GM21447 (cell line): ENCODE measurements around the gene KRTAP27-1.

Experiments
- ATAC-seq: cut with Tn5 transposase; IDR thresholded peaks from one replicate; pipeline ENCODE4 v1.9.1; 2021; ENCODE audit not compliant: unreplicated experiment

KRTAP27-1 gene

GRCh38 chr21:30337276-30337744 lies at the start of gene KRTAP27-1:
Gene KRTAP27-1, minus strand, starts transcription at chr21:30337694. Its CDS starts 26 bp downstream, at chr21:30337668.
- ATAC-seq: no peak

- ATAC-seq: no peak
Measured at GRCh38 chr21:30382201-30382600, 44.7 kb upstream of the KRTAP27-1 start.

- no peak for ATAC-seq
Measured at GRCh38 chr21:30372139-30372770, 34.8 kb upstream of the KRTAP27-1 start, which contains the start of gene KRTAP13-2. Gene KRTAP13-2, minus strand, starts transcription at chr21:30372271. Its CDS starts 58 bp downstream, at chr21:30372213.

GRCh38 chr21:30355906-30356305 lies 18.4 kb upstream of the KRTAP27-1 start:
- no peak for ATAC-seq

- no peak for ATAC-seq
Measured at GRCh38 chr21:30354308-30355005, 17.0 kb upstream of the KRTAP27-1 start.

- ATAC-seq: no peak
Measured at GRCh38 chr21:30351534-30351933, 14.0 kb upstream of the KRTAP27-1 start.

- ATAC-seq: no peak
Measured at GRCh38 chr21:30349572-30349971, 12.1 kb upstream of the KRTAP27-1 start.

- ATAC-seq: no peak
Measured at GRCh38 chr21:30348506-30348905, 11.0 kb upstream of the KRTAP27-1 start, which contains the start of gene KRTAP23-1. Gene KRTAP23-1, minus strand, starts transcription at chr21:30348606. Its CDS starts 0 bp downstream, at chr21:30348606.

GRCh38 chr21:30345014-30345413 lies 7.5 kb upstream of the KRTAP27-1 start:
- no peak for ATAC-seq

- ATAC-seq: no peak
Measured at GRCh38 chr21:30340714-30341573, 3.5 kb upstream of the KRTAP27-1 start.

- no peak for ATAC-seq
Measured at GRCh38 chr21:30338717-30339116, 1.2 kb upstream of the KRTAP27-1 start.

- ATAC-seq: no peak
Measured at GRCh38 chr21:30337772-30338171, 278 bp upstream of the KRTAP27-1 start.

GRCh38 chr21:30336596-30336995 lies 898 bp downstream of the KRTAP27-1 start:
- ATAC-seq: no peak

GRCh38 chr21:30333736-30334135 lies 3.8 kb downstream of the KRTAP27-1 start:
- no peak for ATAC-seq

GRCh38 chr21:30332681-30333080 lies 4.8 kb downstream of the KRTAP27-1 start:
- no peak for ATAC-seq

GRCh38 chr21:30329203-30329875 lies 8.2 kb downstream of the KRTAP27-1 start:
- no peak for ATAC-seq

- ATAC-seq: no peak
Measured at GRCh38 chr21:30326390-30326789, 11.1 kb downstream of the KRTAP27-1 start.

GRCh38 chr21:30320215-30320614 lies 17.3 kb downstream of the KRTAP27-1 start, which contains the start of gene KRTAP26-1:
Gene KRTAP26-1, minus strand, starts transcription at chr21:30320315. Its CDS starts 280 bp downstream, at chr21:30320035.
- no peak for ATAC-seq

GRCh38 chr21:30315701-30316100 lies 21.8 kb downstream of the KRTAP27-1 start:
- no peak for ATAC-seq

GRCh38 chr21:30306884-30307283 lies 30.6 kb downstream of the KRTAP27-1 start:
- ATAC-seq: no peak

- no peak for ATAC-seq
Measured at GRCh38 chr21:30305136-30305535, 32.4 kb downstream of the KRTAP27-1 start.
